ENCODE measurements around the gene SLC33A1. TPM values are rescaled to one million over a fixed set of nuclear protein-coding genes. Genes with fewer than 3 reads are reported as not detected.

The SLC33A1 gene
- total and polyA plus RNA-seq, 2 of the 13 experiments (the other 11 are each of a cell fraction or from before 2014, with no cell fraction given): 20.0 to 32.1 TPM

DNA sequence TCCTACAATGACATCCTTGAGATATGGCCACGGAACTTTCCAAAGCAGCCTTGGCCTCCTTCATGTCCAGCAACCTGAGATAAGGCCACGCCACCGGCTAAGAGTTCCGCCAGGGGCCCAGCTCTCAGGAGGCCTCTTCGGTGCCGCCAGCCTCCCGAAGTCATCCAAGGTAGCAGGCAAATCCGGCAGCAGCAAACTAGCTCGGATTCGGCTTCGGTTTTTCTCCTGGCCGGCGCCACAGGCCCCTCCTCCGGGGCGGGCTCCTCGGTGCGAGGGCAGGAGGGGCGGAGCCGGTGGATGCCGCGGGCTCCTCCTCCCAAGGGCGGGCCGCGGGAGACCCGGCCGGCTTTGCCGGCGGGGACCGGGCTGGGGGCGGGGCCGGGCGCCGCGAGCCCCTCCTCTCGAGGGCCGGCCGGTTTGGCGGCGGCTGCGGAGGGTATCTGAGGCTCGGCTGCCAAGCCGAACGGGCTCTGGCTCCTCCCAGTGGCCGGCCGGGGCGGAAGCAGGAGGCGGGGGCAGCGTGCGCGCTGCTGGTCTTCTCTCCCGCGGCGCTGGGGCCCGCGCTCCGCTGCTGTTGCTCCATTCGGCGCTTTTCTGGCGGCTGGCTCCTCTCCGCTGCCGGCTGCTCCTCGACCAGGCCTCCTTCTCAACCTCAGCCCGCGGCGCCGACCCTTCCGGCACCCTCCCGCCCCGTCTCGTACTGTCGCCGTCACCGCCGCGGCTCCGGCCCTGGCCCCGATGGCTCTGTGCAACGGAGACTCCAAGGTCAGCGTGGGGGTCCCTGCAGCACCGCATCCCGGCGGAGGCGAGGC is 16.1 kb upstream of the SLC33A1 start, which contains the start of gene GMPS (continued):
- TF ChIP-seq, protein P1, sequence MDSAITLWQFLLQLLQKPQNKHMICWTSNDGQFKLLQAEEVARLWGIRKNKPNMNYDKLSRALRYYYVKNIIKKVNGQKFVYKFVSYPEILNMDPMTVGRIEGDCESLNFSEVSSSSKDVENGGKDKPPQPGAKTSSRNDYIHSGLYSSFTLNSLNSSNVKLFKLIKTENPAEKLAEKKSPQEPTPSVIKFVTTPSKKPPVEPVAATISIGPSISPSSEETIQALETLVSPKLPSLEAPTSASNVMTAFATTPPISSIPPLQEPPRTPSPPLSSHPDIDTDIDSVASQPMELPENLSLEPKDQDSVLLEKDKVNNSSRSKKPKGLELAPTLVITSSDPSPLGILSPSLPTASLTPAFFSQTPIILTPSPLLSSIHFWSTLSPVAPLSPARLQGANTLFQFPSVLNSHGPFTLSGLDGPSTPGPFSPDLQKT (CRISPR knock-in tag; IDR thresholded peaks at IDR 0.05; ENCODE audit: borderline replicate concordance): no peak; the same call in 1 of the 2 replicates
- TF ChIP-seq, protein P2, sequence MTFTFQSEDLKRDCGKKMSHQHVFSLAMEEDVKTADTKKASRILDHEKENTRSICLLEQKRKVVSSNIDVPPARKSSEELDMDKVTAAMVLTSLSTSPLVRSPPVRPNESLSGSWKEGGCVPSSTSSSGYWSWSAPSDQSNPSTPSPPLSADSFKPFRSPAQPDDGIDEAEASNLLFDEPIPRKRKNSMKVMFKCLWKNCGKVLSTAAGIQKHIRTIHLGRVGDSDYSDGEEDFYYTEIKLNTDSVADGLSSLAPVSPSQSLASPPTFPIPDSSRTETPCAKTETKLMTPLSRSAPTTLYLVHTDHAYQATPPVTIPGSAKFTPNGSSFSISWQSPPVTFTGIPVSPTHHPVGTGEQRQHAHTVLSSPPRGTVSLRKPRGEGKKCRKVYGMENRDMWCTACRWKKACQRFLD (CRISPR knock-in tag; IDR thresholded peaks at IDR 0.05; ENCODE audit: borderline replicate concordance): 0 out of 2 replicates have a peak, but pooled peaks have one; percentile 38
- TF ChIP-seq, protein P3, sequence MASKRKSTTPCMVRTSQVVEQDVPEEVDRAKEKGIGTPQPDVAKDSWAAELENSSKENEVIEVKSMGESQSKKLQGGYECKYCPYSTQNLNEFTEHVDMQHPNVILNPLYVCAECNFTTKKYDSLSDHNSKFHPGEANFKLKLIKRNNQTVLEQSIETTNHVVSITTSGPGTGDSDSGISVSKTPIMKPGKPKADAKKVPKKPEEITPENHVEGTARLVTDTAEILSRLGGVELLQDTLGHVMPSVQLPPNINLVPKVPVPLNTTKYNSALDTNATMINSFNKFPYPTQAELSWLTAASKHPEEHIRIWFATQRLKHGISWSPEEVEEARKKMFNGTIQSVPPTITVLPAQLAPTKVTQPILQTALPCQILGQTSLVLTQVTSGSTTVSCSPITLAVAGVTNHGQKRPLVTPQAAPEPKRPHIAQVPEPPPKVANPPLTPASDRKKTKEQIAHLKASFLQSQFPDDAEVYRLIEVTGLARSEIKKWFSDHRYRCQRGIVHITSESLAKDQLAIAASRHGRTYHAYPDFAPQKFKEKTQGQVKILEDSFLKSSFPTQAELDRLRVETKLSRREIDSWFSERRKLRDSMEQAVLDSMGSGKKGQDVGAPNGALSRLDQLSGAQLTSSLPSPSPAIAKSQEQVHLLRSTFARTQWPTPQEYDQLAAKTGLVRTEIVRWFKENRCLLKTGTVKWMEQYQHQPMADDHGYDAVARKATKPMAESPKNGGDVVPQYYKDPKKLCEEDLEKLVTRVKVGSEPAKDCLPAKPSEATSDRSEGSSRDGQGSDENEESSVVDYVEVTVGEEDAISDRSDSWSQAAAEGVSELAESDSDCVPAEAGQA (IDR thresholded peaks at IDR 0.05; ENCODE audit: low read depth): no peak
- TF ChIP-seq, protein P3 (CRISPR knock-in tag; IDR thresholded peaks at IDR 0.05; ENCODE audit: borderline replicate concordance): no peak
- TF ChIP-seq ZNF17 (CRISPR knock-in tag; IDR thresholded peaks at IDR 0.05): no peak
- no peak; the same call in 1 of the 2 replicates for TF ChIP-seq ZNF788 (CRISPR knock-in tag; IDR thresholded peaks at IDR 0.05; ENCODE audit: borderline replicate concordance)
- TF ChIP-seq, protein P4, sequence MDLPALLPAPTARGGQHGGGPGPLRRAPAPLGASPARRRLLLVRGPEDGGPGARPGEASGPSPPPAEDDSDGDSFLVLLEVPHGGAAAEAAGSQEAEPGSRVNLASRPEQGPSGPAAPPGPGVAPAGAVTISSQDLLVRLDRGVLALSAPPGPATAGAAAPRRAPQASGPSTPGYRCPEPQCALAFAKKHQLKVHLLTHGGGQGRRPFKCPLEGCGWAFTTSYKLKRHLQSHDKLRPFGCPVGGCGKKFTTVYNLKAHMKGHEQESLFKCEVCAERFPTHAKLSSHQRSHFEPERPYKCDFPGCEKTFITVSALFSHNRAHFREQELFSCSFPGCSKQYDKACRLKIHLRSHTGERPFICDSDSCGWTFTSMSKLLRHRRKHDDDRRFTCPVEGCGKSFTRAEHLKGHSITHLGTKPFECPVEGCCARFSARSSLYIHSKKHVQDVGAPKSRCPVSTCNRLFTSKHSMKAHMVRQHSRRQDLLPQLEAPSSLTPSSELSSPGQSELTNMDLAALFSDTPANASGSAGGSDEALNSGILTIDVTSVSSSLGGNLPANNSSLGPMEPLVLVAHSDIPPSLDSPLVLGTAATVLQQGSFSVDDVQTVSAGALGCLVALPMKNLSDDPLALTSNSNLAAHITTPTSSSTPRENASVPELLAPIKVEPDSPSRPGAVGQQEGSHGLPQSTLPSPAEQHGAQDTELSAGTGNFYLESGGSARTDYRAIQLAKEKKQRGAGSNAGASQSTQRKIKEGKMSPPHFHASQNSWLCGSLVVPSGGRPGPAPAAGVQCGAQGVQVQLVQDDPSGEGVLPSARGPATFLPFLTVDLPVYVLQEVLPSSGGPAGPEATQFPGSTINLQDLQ (CRISPR knock-in tag; IDR thresholded peaks at IDR 0.05): no peak
- TF ChIP-seq, protein P5, sequence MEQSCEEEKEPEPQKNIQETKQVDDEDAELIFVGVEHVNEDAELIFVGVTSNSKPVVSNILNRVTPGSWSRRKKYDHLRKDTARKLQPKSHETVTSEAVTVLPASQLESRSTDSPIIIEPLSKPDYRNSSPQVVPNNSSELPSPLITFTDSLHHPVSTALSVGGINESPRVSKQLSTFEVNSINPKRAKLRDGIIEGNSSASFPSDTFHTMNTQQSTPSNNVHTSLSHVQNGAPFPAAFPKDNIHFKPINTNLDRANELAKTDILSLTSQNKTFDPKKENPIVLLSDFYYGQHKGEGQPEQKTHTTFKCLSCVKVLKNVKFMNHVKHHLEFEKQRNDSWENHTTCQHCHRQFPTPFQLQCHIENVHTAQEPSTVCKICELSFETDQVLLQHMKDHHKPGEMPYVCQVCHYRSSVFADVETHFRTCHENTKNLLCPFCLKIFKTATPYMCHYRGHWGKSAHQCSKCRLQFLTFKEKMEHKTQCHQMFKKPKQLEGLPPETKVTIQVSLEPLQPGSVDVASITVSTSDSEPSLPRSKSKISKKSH (CRISPR knock-in tag; IDR thresholded peaks at IDR 0.05; ENCODE audit: borderline replicate concordance): no peak
- TF ChIP-seq AGO1 (IDR thresholded peaks at IDR 0.05; ENCODE audit: low read depth, low read length, poor library complexity, severe bottlenecking): no peak
- TF ChIP-seq ZNF253 (CRISPR knock-in tag; IDR thresholded peaks at IDR 0.05; ENCODE audit: borderline replicate concordance): no peak
- TF ChIP-seq ZFP36L1 (CRISPR knock-in tag; IDR thresholded peaks at IDR 0.05): no peak
- TF ChIP-seq, protein P6, sequence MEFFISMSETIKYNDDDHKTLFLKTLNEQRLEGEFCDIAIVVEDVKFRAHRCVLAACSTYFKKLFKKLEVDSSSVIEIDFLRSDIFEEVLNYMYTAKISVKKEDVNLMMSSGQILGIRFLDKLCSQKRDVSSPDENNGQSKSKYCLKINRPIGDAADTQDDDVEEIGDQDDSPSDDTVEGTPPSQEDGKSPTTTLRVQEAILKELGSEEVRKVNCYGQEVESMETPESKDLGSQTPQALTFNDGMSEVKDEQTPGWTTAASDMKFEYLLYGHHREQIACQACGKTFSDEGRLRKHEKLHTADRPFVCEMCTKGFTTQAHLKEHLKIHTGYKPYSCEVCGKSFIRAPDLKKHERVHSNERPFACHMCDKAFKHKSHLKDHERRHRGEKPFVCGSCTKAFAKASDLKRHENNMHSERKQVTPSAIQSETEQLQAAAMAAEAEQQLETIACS (CRISPR knock-in tag; IDR thresholded peaks at IDR 0.05): peak; percentile 55
- TF ChIP-seq RFX1 (IDR thresholded peaks at IDR 0.05): no peak
